GM12891 (cell line): ENCODE measurements around the gene ARHGAP26.

Experiments used
- DNase-seq: peaks from one replicate; pipeline ENCODE4 v3.0.0; 2011; ENCODE audit warnings: low spot score; ENCODE audit not compliant: insufficient read length
- FAIRE-seq: peaks from 2 replicates; lab custom pipeline; 2011; peaks lifted over from hg19 to GRCh38; lab: Jason Lieb, UNC
- PAX5 ChIP-seq: IDR thresholded peaks from 2 replicates; pipeline ENCODE4 v1.6.1; 2011; ENCODE audit warnings: low read length, moderate library complexity, mild to moderate bottlenecking; ENCODE audit not compliant: insufficient read depth, severe bottlenecking
- POLR2A ChIP-seq: IDR thresholded peaks from 2 replicates; pipeline ENCODE4 v1.6.1; 2011; ENCODE audit warnings: low read depth, low read length, control low read depth
- POLR2AphosphoS5 ChIP-seq: IDR thresholded peaks from 2 replicates; pipeline ENCODE4 v1.6.1; 2011; ENCODE audit warnings: low read depth, low read length, control low read depth
- POU2F2 ChIP-seq: IDR thresholded peaks from 2 replicates; pipeline ENCODE4 v1.6.1; 2011; ENCODE audit warnings: low read depth, mild to moderate bottlenecking, control low read depth, low read length, moderate library complexity
- SPI1 ChIP-seq: IDR thresholded peaks from 2 replicates; pipeline ENCODE4 v1.6.1; 2011; ENCODE audit warnings: low read depth, low read length, control low read depth
- TAF1 ChIP-seq: IDR thresholded peaks from 2 replicates; pipeline ENCODE4 v1.6.1; 2011; ENCODE audit warnings: low read depth, low read length, control low read depth

Gene ARHGAP26

GRCh38 chr5:142796492-142797109 lies 26.4 kb downstream of the ARHGAP26 start:
- no peak for FAIRE-seq

GRCh38 chr5:142797420-142797819 lies 27.2 kb downstream of the ARHGAP26 start:
- FAIRE-seq = no peak
- TF ChIP-seq PAX5 = no peak
- TF ChIP-seq POU2F2 = no peak
- TF ChIP-seq SPI1 = no peak
- no peak for TF ChIP-seq POLR2A
- TF ChIP-seq POLR2AphosphoS5 = no peak
- no peak for TF ChIP-seq TAF1

More at GRCh38 chr5:142796492-142797109, 26.4 kb downstream of the ARHGAP26 start:
- DNase-seq = no peak
- TF ChIP-seq POLR2AphosphoS5 = no peak
- no peak for TF ChIP-seq SPI1
- no peak for TF ChIP-seq PAX5

GRCh38 chr5:142798099-142798770 lies 28.1 kb downstream of the ARHGAP26 start:
- no peak for DNase-seq
- no peak for FAIRE-seq
- no peak for TF ChIP-seq SPI1
- TF ChIP-seq POLR2AphosphoS5 = no peak
- no peak for TF ChIP-seq POU2F2
- no peak for TF ChIP-seq PAX5
- no peak for TF ChIP-seq POLR2A
- no peak for TF ChIP-seq TAF1

More at GRCh38 chr5:142797420-142797819, 27.2 kb downstream of the ARHGAP26 start:
- no peak for DNase-seq

- DNase-seq = no peak
- peak; percentile 83 for FAIRE-seq
- no peak for TF ChIP-seq PAX5
- no peak for TF ChIP-seq POLR2A
- TF ChIP-seq SPI1 = peak; percentile 37; the same call in 1 of the 2 replicates
- TF ChIP-seq POLR2AphosphoS5 = no peak
- TF ChIP-seq TAF1 = no peak
- TF ChIP-seq POU2F2 = no peak
Measured at GRCh38 chr5:142800776-142801494, 30.8 kb downstream of the ARHGAP26 start.

GRCh38 chr5:142801495-142801871 lies 31.3 kb downstream of the ARHGAP26 start:
- FAIRE-seq (no peak), DNase-seq (no peak)
- TF ChIP-seq SPI1 = no peak
- TF ChIP-seq TAF1 = no peak
- TF ChIP-seq POLR2A = no peak
- TF ChIP-seq POLR2AphosphoS5 = no peak
- no peak for TF ChIP-seq PAX5
- TF ChIP-seq POU2F2 = no peak

GRCh38 chr5:142803428-142804125 lies 33.4 kb downstream of the ARHGAP26 start:
- DNase-seq = no peak
- FAIRE-seq = no peak

GRCh38 chr5:142805339-142805738 lies 35.2 kb downstream of the ARHGAP26 start:
- FAIRE-seq (no peak), DNase-seq (no peak)
- no peak for TF ChIP-seq PAX5
- no peak for TF ChIP-seq TAF1
- no peak for TF ChIP-seq POU2F2
- TF ChIP-seq SPI1 = no peak
- no peak for TF ChIP-seq POLR2A
- TF ChIP-seq POLR2AphosphoS5 = no peak

More at GRCh38 chr5:142803428-142804125, 33.4 kb downstream of the ARHGAP26 start:
- TF ChIP-seq PAX5 (no peak), SPI1 (no peak), TAF1 (no peak), POLR2A (no peak), POU2F2 (no peak), POLR2AphosphoS5 (no peak)

- DNase-seq = no peak
Measured at GRCh38 chr5:142806841-142807267, 36.7 kb downstream of the ARHGAP26 start.

GRCh38 chr5:142807372-142807911 lies 37.3 kb downstream of the ARHGAP26 start:
- FAIRE-seq (peak; percentile 55), DNase-seq (no peak)
- no peak for TF ChIP-seq POLR2AphosphoS5
- TF ChIP-seq SPI1 = peak; percentile 69; the same call in 1 of the 2 replicates

More at GRCh38 chr5:142806841-142807267, 36.7 kb downstream of the ARHGAP26 start:
- FAIRE-seq = no peak
- TF ChIP-seq POLR2AphosphoS5 (no peak), SPI1 (no peak), POU2F2 (no peak), POLR2A (no peak), TAF1 (no peak), PAX5 (no peak)
